Activated T-helper 1 cell treated with anti-CD3 and anti-CD28 coated beads, Interleukin-2, amount 50 U/mL, for 16 hours (primary cell): ENCODE results near the gene KRT26.
"Not testable (repeated sequence)": the region's sequence is repeated elsewhere in the genome, so short reads cannot be mapped to it uniquely, and the experiment has no call there.

Experiments
- DNase-seq, 2 donors: peaks; one replicate each; pipeline ENCODE4 v3.0.0-alpha.2; 2020; ENCODE audit warnings: low read depth in 1 of 2, low spot score in 1 of 2

The KRT26 gene

DNA sequence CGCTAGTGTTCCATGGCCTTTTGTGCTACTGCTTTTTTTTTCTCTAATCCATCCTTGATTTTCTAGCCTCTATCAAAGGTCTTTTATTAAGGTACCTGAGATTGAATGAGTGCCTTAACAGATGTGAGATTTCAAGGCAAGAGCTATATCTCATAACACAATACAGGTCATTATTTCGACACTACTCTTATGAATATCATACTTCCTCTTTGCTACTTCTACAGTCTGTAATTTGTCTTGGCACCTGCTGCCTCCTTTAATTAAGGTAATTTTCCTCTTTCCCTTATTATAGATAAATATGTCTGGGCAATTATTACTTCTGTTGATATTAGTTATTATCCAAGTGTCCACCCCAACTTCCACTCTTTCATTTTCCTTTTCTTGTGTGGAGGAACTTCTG is 22.5 kb upstream of the KRT26 start:
- no peak for DNase-seq

GRCh38 chr17:40793832-40794231 is 21.8 kb upstream of the KRT26 start:
- no peak for DNase-seq

DNA sequence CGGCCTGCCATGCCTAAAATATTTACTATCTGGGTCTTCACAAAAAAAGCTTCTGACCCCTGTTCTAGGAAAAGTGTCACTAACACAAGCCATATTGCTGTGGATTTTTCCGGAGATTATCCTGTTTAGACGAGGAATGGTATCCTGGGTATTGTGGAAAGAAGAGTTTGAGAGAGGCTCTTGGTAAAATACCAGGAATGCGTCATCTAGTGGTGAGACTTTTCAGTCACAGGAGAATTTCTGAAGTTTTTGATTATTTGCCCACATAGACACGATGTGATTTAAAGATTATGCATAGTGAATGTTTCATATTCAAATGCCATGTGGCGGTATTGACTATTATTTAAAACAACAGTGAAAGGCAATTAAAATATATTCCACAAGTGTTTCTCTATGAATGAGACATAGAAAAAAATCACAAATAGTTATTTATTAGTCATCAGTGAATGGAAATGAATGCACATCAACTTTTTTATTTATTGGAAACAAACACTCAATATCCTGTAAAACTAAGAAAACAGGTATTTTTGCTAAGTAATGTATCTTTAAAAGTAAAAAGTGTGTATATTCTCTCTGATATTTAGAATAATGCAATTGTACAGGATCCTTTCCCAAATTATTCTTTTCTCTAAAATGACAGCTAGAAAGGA is 19.9 kb upstream of the KRT26 start:
- no peak for DNase-seq

DNA sequence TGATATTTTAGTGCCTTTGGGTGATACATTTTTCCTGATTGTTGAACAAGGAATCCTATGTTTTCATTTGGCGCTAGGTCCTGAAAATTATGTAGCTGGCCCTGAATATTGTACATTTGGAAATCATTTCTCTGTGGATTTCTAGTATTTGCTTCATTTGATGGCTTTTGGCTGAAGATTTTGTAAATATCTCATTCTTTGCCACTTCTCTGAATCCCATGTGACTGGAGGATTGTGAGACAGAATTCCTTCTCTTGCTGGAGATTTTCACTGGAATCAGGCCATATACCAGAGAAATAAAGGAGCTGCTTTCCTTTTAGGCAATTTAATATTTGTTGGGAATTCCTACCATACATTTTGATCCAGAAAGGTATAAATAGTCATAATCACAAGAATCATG is 19.1 kb upstream of the KRT26 start:
- no peak for DNase-seq

DNA sequence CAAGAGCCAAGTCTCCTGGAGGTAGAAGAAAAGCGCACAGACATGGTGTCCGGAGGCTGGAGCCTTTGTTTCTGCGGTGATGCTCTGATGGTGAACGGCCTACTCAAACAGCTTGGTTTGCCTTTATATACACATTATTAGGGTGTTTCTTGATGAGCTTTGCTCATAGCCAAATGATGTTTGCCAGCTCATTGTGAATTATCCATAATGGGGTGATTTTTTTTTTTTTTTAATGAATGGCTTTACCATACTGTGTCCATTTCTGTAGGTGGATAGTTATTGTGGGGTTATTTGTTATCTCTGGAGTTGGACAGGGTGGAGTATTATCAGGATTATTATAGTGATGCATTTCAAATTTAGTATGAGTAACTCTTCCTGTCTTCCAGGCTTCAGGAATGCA is 10.4 kb upstream of the KRT26 start, which contains the start of gene KRT27:
TSS of gene KRT27 (minus strand) at position 101 of the 400 bp plus-strand sequence. CDS start at position 44, 57 bp downstream.
- no peak for DNase-seq

DNA sequence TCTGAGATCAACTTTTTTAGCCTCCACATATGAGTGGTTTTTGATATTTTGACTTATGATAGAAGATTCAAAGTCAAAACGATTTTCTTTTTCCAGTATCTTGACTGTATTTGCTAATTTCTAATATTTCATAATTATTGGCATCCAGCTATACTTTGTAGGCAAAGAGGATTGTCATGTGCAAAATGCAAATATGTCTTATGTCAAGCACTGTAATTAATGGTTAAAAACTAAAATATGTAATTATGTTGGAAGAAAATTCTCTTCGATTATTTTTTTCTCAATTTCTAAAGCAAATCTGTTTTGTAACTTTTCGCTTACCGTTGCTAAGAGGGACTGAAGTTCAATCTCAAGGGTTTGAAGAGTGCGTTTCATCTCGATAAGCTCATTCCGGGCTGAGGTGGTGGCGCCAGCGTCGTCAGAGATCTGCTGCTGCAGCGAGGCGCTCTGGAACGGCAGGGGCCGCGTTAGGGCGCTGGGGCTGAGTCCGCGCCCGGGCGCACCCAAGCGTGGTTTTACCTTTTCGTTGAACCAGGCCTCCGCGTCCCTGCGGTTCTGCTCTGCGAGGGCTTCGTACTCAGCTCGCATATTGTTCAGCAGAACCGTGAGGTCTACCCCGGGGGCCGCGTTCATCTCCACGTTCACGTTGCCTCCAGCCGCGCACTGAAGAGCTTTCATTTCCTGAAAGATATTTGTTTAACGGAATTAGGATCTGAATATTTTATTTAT is 7.3 kb upstream of the KRT26 start:
- DNase-seq, result no peak

DNA sequence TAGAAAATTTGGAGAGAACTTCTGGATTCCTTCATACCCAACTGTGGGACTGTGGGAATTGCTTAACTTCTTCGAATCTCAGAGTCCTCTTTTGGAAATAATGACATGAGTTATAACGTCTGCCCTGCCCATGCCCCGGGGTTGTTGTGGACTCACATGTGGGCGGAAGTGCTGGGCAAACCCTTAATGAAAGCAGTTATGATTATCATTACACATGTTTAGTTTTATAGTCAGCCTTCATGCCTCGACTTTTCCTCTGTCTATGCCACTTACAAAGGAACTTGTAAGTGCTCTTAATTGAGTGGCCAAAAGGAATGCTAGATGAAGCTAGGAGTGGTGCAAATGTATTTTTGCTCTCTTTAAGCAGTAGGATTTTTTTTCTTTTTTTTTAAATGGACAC is 6.5 kb upstream of the KRT26 start:
- no peak for DNase-seq

GRCh38 chr17:40777971-40778370 is 6.0 kb upstream of the KRT26 start:
- no peak for DNase-seq

- no peak for DNase-seq
Measured at GRCh38 chr17:40777459-40777858, 5.5 kb upstream of the KRT26 start.

- DNase-seq, result no peak
Measured at GRCh38 chr17:40775945-40776344, 3.9 kb upstream of the KRT26 start.

GRCh38 chr17:40765657-40766056 is 6.3 kb downstream of the KRT26 start:
- DNase-seq, result no peak

GRCh38 chr17:40763752-40764151 is 8.2 kb downstream of the KRT26 start:
- DNase-seq, result no peak

DNA sequence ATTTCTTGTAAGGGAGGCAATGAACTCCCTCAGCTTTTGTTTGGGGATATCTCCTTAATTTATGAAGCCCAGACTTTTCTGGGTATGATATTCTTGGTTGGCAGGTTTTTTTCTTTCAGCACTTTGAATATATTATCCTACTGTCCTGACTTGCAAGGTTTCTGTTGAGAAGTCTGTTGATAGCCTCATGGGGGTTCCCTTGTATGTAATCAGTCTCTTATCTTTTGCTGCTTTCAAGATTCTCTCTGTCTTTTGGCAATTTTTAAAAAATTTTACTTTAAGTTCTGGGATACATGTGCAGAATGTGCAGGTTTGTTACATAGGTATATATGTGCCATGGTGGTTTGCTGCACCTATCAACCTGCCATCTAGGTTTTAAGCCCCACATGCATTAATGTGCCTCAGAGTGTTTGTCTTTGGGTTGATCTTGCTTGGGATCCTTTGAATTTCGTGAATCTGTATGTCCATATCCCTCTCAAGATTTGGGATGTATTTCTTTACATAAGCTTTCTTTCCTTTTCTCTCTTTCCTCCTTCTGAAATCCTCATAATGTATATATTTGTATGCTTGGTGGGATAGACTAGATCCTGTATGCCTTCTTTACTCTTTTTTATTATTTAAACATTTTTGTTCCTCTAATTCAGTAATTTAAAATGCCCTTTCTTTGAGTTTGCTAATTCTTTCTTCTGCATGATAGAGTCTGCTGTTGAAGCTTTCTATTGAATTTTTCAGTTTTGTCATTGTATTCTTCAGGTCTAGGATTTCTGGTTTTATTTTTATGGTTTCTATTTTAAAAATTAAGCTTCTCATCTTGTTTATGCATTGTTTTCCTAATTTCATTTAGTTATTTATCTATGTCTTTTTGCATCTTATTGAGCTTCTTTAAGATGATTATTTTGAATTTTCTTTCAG is 11.6 kb downstream of the KRT26 start:
- no peak for DNase-seq

DNA sequence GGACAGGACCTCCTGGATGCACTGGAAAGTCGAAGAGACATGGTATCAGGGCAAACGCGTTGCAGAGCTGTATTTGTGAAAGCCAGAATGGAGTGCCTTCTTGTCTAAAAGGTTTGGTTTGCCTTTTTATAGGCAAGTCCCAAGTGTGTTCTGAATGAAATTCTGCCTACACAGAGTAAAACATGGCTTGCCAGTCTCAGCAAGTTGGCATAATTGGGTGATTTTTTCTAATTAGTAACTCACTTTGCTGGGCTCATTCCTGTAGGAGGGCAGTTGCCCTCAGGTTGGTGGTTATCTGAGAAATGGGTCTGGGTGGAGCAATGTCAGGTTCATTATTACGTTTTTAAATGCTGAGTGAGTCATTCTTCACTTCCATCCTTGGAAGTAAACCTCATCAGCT is 16.8 kb downstream of the KRT26 start, which contains the start of gene KRT25:
TSS of gene KRT25 (minus strand) at position 101 of the 400 bp plus-strand sequence. CDS start at position 41, 60 bp downstream.
- no peak for DNase-seq

DNA sequence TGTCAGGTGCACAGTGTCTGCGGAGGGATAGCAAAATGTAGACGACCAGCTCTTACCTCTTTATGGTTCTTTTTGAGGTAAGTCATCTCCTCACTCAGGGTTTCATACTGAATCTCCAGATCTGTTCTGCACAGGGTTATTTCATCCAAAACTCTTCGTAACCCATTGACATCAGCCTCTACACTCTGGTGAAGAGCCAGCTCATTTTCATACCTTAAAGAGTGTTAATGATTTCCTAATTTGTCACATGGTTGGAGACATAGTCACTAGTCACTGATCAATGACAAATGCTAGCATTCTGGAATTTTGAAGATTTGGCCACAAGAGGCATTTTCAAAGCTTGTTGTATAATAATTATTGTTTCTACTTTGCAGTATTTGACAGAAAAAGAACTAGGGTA is 18.2 kb downstream of the KRT26 start:
- DNase-seq, result no peak

DNA sequence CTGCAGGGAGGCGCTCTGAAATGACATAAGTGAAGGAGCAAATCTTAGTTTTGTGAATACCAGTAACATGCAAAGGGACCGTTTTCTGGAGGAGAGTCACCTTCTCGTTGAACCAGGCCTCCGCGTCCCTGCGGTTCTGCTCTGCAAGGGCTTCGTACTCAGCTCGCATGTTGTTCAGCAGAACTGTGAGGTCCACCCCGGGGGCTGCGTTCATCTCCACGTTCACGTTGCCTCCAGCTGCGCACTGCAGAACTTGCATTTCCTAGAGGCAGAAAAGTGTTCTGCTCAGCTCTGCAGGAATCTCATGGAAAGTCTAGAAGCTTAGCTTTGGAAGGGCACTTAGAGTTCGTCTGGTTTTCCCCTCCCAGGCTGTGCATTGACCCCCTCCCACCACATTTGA is 20.9 kb downstream of the KRT26 start:
- DNase-seq, result no peak

DNA sequence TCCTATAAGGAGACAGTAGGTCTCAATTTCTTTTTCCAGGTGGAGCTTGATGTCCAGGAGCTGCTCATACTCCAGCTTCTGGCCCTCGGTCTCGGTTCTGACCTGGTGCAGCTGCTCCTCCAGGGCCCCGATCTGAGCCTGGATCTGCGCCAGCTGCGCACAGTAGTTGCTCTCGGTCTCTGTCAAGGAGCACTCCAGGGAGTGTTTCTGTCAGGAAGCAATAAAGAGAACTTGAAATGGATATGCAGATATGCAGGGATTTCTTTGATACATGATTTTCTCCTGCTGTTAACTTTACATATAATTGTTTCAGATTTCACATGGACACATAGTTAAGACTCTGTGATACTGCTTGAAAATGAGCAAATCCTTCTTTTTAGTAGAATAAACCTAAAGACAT is 21.6 kb downstream of the KRT26 start:
- no peak for DNase-seq

GRCh38 chr17:40748666-40749065 is 23.3 kb downstream of the KRT26 start:
- not testable (repeated sequence) for DNase-seq

DNA sequence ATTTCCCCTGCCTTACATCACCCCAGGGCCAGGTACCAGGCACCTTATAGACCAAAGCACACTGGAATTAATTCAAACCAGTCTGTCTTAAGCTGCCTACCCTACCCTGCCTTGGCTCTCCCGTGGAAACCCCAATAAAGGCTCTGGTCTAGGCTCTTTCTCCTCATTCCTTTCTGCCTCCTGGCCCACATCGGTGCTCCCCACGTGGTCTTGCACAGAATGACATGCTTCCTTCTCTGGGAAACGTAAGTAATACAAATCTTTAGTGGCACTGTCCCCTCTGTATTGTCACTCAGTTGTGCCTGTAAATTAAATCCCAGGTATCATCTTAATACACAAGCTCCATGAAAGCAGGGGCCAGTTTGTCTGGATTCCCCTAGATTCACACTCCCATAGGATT is 33.4 kb downstream of the KRT26 start:
- no peak for DNase-seq

GRCh38 chr17:40735016-40735415 is 37.0 kb downstream of the KRT26 start:
- DNase-seq, result no peak

GRCh38 chr17:40734018-40734417 is 38.0 kb downstream of the KRT26 start:
- DNase-seq, result no peak

DNA sequence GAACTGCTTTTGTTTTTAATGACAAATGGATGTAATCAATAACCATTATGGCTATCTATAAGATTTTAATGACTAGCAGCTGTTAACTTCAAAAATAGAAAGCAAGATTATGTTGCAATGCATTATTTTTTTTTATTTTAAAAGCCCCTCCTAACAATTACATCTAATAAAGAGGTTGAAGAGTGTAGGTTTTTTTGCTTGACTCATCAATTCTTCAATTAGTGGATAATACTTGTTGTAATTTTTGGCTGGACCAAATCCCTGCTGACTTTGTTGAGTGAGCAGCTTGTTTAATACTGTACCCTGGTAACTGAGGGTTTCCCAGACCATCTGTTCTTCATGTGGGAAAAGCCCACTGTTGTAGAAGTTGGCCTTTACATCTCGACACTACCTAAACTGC is 41.0 kb downstream of the KRT26 start:
- no peak for DNase-seq
